Measurements from ENCODE around the gene PPP1R14D.

GRCh38 chr15:40859206-40859851 is 30.8 kb upstream of the PPP1R14D start:
- TF ChIP-seq CTCF (IDR thresholded peaks at IDR 0.05): peak; percentile 90
- no peak for TF ChIP-seq EZH2phosphoT487 (IDR thresholded peaks at IDR 0.05)
- TF ChIP-seq EZH2 (IDR thresholded peaks at IDR 0.05): no peak

All from neural progenitor cell (in vitro differentiated cells).